ENCODE results near the gene JAM2. TPM values are rescaled to one million over a fixed set of nuclear protein-coding genes. Genes with fewer than 3 reads are reported as not detected.

The JAM2 gene
- total RNA-seq, 1 experiment from 2014 or later, result 4.8 TPM

DNA sequence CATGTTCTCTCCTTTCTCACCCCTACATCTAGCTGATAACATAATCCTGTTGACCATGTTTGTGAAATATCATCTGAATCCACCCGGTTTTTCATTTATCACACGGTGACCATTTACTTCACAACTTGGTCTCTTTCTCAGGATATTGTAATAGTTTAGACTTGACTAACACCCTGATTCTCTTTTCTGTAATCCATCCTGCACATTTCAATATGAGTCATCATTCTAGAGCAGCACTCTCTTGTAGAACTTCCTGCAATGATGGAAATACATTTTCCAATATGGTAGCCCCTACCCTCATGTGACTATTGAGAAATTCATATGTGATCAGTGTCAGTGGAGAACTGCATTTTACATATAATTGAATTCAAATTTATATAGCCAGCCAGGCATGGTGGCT, 2.3 kb upstream of the JAM2 start:
- Mint-ChIP-seq H3K4me1 (peaks cover 17% of the 10 kb centered on the region), H3K4me3 (no peak overlapping the region), H3K9me3 (no peaks in the 10 kb centered on the region), H3K27ac (no peak overlapping the region), H3K27me3 (ENCODE audit: low read depth) (peaks cover 35% of the 10 kb centered on the region), H3K36me3 (no peaks in the 10 kb centered on the region)
- POLR2A ChIA-PET, result no interaction called here
- CTCF ChIA-PET, result no interaction called here
- DNase-seq (ENCODE audit: low spot score) (no peak), ATAC-seq (no peak)
- no peak for TF ChIP-seq ATF1 (CRISPR knock-in tag; IDR thresholded peaks at IDR 0.05)
- TF ChIP-seq, protein P1, sequence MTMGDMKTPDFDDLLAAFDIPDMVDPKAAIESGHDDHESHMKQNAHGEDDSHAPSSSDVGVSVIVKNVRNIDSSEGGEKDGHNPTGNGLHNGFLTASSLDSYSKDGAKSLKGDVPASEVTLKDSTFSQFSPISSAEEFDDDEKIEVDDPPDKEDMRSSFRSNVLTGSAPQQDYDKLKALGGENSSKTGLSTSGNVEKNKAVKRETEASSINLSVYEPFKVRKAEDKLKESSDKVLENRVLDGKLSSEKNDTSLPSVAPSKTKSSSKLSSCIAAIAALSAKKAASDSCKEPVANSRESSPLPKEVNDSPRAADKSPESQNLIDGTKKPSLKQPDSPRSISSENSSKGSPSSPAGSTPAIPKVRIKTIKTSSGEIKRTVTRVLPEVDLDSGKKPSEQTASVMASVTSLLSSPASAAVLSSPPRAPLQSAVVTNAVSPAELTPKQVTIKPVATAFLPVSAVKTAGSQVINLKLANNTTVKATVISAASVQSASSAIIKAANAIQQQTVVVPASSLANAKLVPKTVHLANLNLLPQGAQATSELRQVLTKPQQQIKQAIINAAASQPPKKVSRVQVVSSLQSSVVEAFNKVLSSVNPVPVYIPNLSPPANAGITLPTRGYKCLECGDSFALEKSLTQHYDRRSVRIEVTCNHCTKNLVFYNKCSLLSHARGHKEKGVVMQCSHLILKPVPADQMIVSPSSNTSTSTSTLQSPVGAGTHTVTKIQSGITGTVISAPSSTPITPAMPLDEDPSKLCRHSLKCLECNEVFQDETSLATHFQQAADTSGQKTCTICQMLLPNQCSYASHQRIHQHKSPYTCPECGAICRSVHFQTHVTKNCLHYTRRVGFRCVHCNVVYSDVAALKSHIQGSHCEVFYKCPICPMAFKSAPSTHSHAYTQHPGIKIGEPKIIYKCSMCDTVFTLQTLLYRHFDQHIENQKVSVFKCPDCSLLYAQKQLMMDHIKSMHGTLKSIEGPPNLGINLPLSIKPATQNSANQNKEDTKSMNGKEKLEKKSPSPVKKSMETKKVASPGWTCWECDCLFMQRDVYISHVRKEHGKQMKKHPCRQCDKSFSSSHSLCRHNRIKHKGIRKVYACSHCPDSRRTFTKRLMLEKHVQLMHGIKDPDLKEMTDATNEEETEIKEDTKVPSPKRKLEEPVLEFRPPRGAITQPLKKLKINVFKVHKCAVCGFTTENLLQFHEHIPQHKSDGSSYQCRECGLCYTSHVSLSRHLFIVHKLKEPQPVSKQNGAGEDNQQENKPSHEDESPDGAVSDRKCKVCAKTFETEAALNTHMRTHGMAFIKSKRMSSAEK (CRISPR knock-in tag; IDR thresholded peaks at IDR 0.05; ENCODE audit: borderline replicate concordance), result no peak
- no peak for TF ChIP-seq OVOL2 (CRISPR knock-in tag; IDR thresholded peaks at IDR 0.05; ENCODE audit: borderline replicate concordance)
- TF ChIP-seq, protein P2, sequence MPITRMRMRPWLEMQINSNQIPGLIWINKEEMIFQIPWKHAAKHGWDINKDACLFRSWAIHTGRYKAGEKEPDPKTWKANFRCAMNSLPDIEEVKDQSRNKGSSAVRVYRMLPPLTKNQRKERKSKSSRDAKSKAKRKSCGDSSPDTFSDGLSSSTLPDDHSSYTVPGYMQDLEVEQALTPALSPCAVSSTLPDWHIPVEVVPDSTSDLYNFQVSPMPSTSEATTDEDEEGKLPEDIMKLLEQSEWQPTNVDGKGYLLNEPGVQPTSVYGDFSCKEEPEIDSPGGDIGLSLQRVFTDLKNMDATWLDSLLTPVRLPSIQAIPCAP (CRISPR knock-in tag; IDR thresholded peaks at IDR 0.05), result no peak
- TF ChIP-seq, protein P3, sequence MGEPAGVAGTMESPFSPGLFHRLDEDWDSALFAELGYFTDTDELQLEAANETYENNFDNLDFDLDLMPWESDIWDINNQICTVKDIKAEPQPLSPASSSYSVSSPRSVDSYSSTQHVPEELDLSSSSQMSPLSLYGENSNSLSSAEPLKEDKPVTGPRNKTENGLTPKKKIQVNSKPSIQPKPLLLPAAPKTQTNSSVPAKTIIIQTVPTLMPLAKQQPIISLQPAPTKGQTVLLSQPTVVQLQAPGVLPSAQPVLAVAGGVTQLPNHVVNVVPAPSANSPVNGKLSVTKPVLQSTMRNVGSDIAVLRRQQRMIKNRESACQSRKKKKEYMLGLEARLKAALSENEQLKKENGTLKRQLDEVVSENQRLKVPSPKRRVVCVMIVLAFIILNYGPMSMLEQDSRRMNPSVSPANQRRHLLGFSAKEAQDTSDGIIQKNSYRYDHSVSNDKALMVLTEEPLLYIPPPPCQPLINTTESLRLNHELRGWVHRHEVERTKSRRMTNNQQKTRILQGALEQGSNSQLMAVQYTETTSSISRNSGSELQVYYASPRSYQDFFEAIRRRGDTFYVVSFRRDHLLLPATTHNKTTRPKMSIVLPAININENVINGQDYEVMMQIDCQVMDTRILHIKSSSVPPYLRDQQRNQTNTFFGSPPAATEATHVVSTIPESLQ (CRISPR knock-in tag; IDR thresholded peaks at IDR 0.05), result no peak
- TF ChIP-seq NFE2L1 (CRISPR knock-in tag; IDR thresholded peaks at IDR 0.05), result no peak
- TF ChIP-seq, protein P4, sequence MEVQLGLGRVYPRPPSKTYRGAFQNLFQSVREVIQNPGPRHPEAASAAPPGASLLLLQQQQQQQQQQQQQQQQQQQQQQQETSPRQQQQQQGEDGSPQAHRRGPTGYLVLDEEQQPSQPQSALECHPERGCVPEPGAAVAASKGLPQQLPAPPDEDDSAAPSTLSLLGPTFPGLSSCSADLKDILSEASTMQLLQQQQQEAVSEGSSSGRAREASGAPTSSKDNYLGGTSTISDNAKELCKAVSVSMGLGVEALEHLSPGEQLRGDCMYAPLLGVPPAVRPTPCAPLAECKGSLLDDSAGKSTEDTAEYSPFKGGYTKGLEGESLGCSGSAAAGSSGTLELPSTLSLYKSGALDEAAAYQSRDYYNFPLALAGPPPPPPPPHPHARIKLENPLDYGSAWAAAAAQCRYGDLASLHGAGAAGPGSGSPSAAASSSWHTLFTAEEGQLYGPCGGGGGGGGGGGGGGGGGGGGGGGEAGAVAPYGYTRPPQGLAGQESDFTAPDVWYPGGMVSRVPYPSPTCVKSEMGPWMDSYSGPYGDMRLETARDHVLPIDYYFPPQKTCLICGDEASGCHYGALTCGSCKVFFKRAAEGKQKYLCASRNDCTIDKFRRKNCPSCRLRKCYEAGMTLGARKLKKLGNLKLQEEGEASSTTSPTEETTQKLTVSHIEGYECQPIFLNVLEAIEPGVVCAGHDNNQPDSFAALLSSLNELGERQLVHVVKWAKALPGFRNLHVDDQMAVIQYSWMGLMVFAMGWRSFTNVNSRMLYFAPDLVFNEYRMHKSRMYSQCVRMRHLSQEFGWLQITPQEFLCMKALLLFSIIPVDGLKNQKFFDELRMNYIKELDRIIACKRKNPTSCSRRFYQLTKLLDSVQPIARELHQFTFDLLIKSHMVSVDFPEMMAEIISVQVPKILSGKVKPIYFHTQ (CRISPR knock-in tag; IDR thresholded peaks at IDR 0.05), result no peak
- TF ChIP-seq ZNF219 (CRISPR knock-in tag; IDR thresholded peaks at IDR 0.05; ENCODE audit: borderline replicate concordance), result no peak
- TF ChIP-seq RELA (CRISPR knock-in tag; IDR thresholded peaks at IDR 0.05; ENCODE audit: borderline replicate concordance), result no peak
- no peak for TF ChIP-seq CREB1 (CRISPR knock-in tag; IDR thresholded peaks at IDR 0.05)
- TF ChIP-seq, protein P5, sequence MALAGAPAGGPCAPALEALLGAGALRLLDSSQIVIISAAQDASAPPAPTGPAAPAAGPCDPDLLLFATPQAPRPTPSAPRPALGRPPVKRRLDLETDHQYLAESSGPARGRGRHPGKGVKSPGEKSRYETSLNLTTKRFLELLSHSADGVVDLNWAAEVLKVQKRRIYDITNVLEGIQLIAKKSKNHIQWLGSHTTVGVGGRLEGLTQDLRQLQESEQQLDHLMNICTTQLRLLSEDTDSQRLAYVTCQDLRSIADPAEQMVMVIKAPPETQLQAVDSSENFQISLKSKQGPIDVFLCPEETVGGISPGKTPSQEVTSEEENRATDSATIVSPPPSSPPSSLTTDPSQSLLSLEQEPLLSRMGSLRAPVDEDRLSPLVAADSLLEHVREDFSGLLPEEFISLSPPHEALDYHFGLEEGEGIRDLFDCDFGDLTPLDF (CRISPR knock-in tag; IDR thresholded peaks at IDR 0.05), result no peak
- no peak for TF ChIP-seq TCF7 (CRISPR knock-in tag; IDR thresholded peaks at IDR 0.05; ENCODE audit: low read depth)
- no peak for TF ChIP-seq SP1 (CRISPR knock-in tag; conservative IDR thresholded peaks at IDR 0.05)
- TF ChIP-seq MXD4 (CRISPR knock-in tag; IDR thresholded peaks at IDR 0.05; ENCODE audit: borderline replicate concordance), result no peak
- TF ChIP-seq ZNF317 (CRISPR knock-in tag; IDR thresholded peaks at IDR 0.05; ENCODE audit: borderline replicate concordance, low read depth), result no peak
- TF ChIP-seq, protein P6, sequence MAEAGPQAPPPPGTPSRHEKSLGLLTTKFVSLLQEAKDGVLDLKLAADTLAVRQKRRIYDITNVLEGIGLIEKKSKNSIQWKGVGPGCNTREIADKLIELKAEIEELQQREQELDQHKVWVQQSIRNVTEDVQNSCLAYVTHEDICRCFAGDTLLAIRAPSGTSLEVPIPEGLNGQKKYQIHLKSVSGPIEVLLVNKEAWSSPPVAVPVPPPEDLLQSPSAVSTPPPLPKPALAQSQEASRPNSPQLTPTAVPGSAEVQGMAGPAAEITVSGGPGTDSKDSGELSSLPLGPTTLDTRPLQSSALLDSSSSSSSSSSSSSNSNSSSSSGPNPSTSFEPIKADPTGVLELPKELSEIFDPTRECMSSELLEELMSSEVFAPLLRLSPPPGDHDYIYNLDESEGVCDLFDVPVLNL (CRISPR knock-in tag; IDR thresholded peaks at IDR 0.05; ENCODE audit: borderline replicate concordance, low read depth), result no peak
- TF ChIP-seq, protein P7, sequence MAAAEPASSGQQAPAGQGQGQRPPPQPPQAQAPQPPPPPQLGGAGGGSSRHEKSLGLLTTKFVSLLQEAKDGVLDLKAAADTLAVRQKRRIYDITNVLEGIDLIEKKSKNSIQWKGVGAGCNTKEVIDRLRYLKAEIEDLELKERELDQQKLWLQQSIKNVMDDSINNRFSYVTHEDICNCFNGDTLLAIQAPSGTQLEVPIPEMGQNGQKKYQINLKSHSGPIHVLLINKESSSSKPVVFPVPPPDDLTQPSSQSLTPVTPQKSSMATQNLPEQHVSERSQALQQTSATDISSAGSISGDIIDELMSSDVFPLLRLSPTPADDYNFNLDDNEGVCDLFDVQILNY (CRISPR knock-in tag; IDR thresholded peaks at IDR 0.05), result no peak
- TF ChIP-seq, protein P8, sequence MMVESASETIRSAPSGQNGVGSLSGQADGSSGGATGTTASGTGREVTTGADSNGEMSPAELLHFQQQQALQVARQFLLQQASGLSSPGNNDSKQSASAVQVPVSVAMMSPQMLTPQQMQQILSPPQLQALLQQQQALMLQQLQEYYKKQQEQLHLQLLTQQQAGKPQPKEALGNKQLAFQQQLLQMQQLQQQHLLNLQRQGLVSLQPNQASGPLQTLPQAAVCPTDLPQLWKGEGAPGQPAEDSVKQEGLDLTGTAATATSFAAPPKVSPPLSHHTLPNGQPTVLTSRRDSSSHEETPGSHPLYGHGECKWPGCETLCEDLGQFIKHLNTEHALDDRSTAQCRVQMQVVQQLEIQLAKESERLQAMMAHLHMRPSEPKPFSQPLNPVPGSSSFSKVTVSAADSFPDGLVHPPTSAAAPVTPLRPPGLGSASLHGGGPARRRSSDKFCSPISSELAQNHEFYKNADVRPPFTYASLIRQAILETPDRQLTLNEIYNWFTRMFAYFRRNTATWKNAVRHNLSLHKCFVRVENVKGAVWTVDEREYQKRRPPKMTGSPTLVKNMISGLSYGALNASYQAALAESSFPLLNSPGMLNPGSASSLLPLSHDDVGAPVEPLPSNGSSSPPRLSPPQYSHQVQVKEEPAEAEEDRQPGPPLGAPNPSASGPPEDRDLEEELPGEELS (CRISPR knock-in tag; IDR thresholded peaks at IDR 0.05), result no peak
- TF ChIP-seq ESRRA (CRISPR knock-in tag; IDR thresholded peaks at IDR 0.05; ENCODE audit: borderline replicate concordance), result no peak

All from WTC11 (cell line).